Frontal cortex (tissue), 4 donors: ENCODE data around the gene GDF3. TPM values are rescaled to one million over a fixed set of nuclear protein-coding genes. Genes with fewer than 3 reads are reported as not detected.
A peak's percentile ranks its signal among the peaks of the same experiment; 100 is the strongest.
"Not testable (repeated sequence)": the region's sequence is repeated elsewhere in the genome, so short reads cannot be mapped to it uniquely, and the experiment has no call there.

Experiments used
- DNase-seq, 2 donors: peaks; one replicate each; pipeline ENCODE4 v3.0.0; 2012; ENCODE audit warnings: low spot score in 2 of 2
- FAIRE-seq: peaks from 2 replicates; lab custom pipeline; 2012; peaks lifted over from hg19 to GRCh38; lab: Jason Lieb, UNC
- total RNA-seq: library from RNA; depleted of rRNA; stranded (reverse); fragments of >200 nt; gene quantifications from one replicate; pipeline ENCODE4 v1.2.3, GENCODE V29; 2014
- donor health status: control.
- donor health status: control.
- donor health status: control.

GDF3 gene
- not detected for total RNA-seq

- no peak for FAIRE-seq
- DNase-seq = no peak
These were observed at the start of gene GDF3 for GRCh38 chr12:7695566-7696197. Gene GDF3, minus strand, starts transcription at chr12:7695775. Its CDS starts 47 bp downstream, at chr12:7695728.

- FAIRE-seq (no peak), DNase-seq (no peak)
These were observed 37.4 kb upstream of the GDF3 start for GRCh38 chr12:7732993-7733392.

- DNase-seq = no peak
- FAIRE-seq = no peak
These were observed 35.9 kb upstream of the GDF3 start for GRCh38 chr12:7731486-7731885.

- not testable (repeated sequence) for DNase-seq, FAIRE-seq
These were observed 35.4 kb upstream of the GDF3 start for GRCh38 chr12:7730984-7731383.

- FAIRE-seq (no peak), DNase-seq (no peak)
These were observed 34.2 kb upstream of the GDF3 start for GRCh38 chr12:7729746-7730145.

GRCh38 chr12:7723926-7724325, 28.4 kb upstream of the GDF3 start:
- DNase-seq (no peak), FAIRE-seq (no peak)

- FAIRE-seq = no peak
These were observed 24.6 kb upstream of the GDF3 start for GRCh38 chr12:7719946-7720730.

GRCh38 chr12:7716381-7716780, 20.8 kb upstream of the GDF3 start:
- no peak for DNase-seq
- FAIRE-seq = no peak

More at GRCh38 chr12:7719946-7720730, 24.6 kb upstream of the GDF3 start:
- DNase-seq = no peak

- DNase-seq (no peak), FAIRE-seq (no peak)
These were observed 17.4 kb upstream of the GDF3 start for GRCh38 chr12:7712841-7713442.

GRCh38 chr12:7711133-7711532, 15.6 kb upstream of the GDF3 start, which contains the start of gene DPPA3:
Gene DPPA3, plus strand, starts transcription at chr12:7711433. Its CDS starts 138 bp downstream, at chr12:7711571.
- FAIRE-seq (no peak), DNase-seq (no peak)

- DNase-seq (no peak), FAIRE-seq (no peak)
These were observed 14.5 kb upstream of the GDF3 start for GRCh38 chr12:7709969-7710675.

GRCh38 chr12:7705846-7706245, 10.3 kb upstream of the GDF3 start:
- no peak for FAIRE-seq
- DNase-seq = no peak

- no peak for DNase-seq
- FAIRE-seq = no peak
These were observed 376 bp downstream of the GDF3 start for GRCh38 chr12:7695237-7695560.

GRCh38 chr12:7694556-7695236, 879 bp downstream of the GDF3 start:
- DNase-seq = no peak
- no peak for FAIRE-seq

- no peak for FAIRE-seq
- DNase-seq = no peak
These were observed 1.8 kb downstream of the GDF3 start for GRCh38 chr12:7693793-7694192.

- no peak for FAIRE-seq
These were observed 14.0 kb downstream of the GDF3 start for GRCh38 chr12:7681535-7681934.

GRCh38 chr12:7679251-7680045, 16.1 kb downstream of the GDF3 start:
- no peak for FAIRE-seq
- no peak for DNase-seq

More at GRCh38 chr12:7681535-7681934, 14.0 kb downstream of the GDF3 start:
- DNase-seq = no peak

- FAIRE-seq = no peak
These were observed 16.8 kb downstream of the GDF3 start for GRCh38 chr12:7678744-7679143.

GRCh38 chr12:7677432-7677888, 18.1 kb downstream of the GDF3 start:
- not testable (repeated sequence) for FAIRE-seq
- peak in 1 of 2 donors; percentile 42 for DNase-seq

More at GRCh38 chr12:7678744-7679143, 16.8 kb downstream of the GDF3 start:
- DNase-seq = no peak
